Stimulated activated CD8-positive, alpha-beta memory T cell treated with anti-CD3 and anti-CD28 coated beads, Interleukin-12 subunit alpha, Interleukin-12 subunit beta, amount 100 ng/mL, for 4 hours (primary cell): Measurements from ENCODE around the gene ADI1.
"Not testable (repeated sequence)": the region's sequence is repeated elsewhere in the genome, so short reads cannot be mapped to it uniquely, and the experiment has no call there.

Source experiments
- DNase-seq: peaks from one replicate; pipeline ENCODE4 v3.0.0-alpha.2; 2020; ENCODE audit warnings: low read depth

ADI1 gene

GRCh38 chr2:3493615-3494007 is 25.7 kb downstream of the ADI1 start:
- no peak for DNase-seq

GRCh38 chr2:3492951-3493614 is 26.2 kb downstream of the ADI1 start:
- no peak for DNase-seq

- DNase-seq = not testable (repeated sequence)
These were observed 26.9 kb downstream of the ADI1 start for GRCh38 chr2:3492475-3492787.

GRCh38 chr2:3491716-3492474 is 27.4 kb downstream of the ADI1 start:
- no peak for DNase-seq

- DNase-seq = no peak
These were observed 28.0 kb downstream of the ADI1 start for GRCh38 chr2:3491306-3491705.

GRCh38 chr2:3490191-3491170 is 28.9 kb downstream of the ADI1 start:
- DNase-seq = no peak

GRCh38 chr2:3489764-3490115 is 29.6 kb downstream of the ADI1 start:
- DNase-seq = no peak

GRCh38 chr2:3488855-3489763 is 30.2 kb downstream of the ADI1 start:
- DNase-seq = no peak

- no peak for DNase-seq
These were observed 31.2 kb downstream of the ADI1 start for GRCh38 chr2:3488061-3488531.

GRCh38 chr2:3487432-3487831 is 31.9 kb downstream of the ADI1 start:
- no peak for DNase-seq

GRCh38 chr2:3487028-3487425 is 32.3 kb downstream of the ADI1 start:
- DNase-seq = no peak

GRCh38 chr2:3486047-3487027 is 33.0 kb downstream of the ADI1 start:
- no peak for DNase-seq

GRCh38 chr2:3485166-3485565 is 34.2 kb downstream of the ADI1 start:
- no peak for DNase-seq

- DNase-seq = no peak
These were observed 35.1 kb downstream of the ADI1 start for GRCh38 chr2:3483986-3484960.

GRCh38 chr2:3483227-3483985 is 35.9 kb downstream of the ADI1 start:
- no peak for DNase-seq

- DNase-seq = no peak
These were observed 36.9 kb downstream of the ADI1 start for GRCh38 chr2:3482363-3482821.

GRCh38 chr2:3481736-3482362 is 37.5 kb downstream of the ADI1 start:
- DNase-seq = no peak

GRCh38 chr2:3481011-3481400 is 38.3 kb downstream of the ADI1 start:
- DNase-seq = no peak
